EL (cell line): Measurements from ENCODE around the gene PPP1R12C.
"Not testable (repeated sequence)": the region's sequence is repeated elsewhere in the genome, so short reads cannot be mapped to it uniquely, and the experiment has no call there.

Experiments
- DNase-seq: peaks from one replicate; pipeline ENCODE4 v3.0.0-alpha.2; 2016

The PPP1R12C gene

GRCh38 chr19:55109527-55110291 lies 7.7 kb downstream of the PPP1R12C start:
- no peak for DNase-seq

- not testable (repeated sequence) for DNase-seq
Measured at GRCh38 chr19:55107252-55107651, 10.2 kb downstream of the PPP1R12C start.

- no peak for DNase-seq
Measured at GRCh38 chr19:55106591-55106990, 10.8 kb downstream of the PPP1R12C start.

GRCh38 chr19:55105237-55105636 lies 12.2 kb downstream of the PPP1R12C start:
- DNase-seq, result no peak

GRCh38 chr19:55103190-55103589 lies 14.2 kb downstream of the PPP1R12C start:
- DNase-seq, result no peak

GRCh38 chr19:55101261-55101660 lies 16.2 kb downstream of the PPP1R12C start:
- no peak for DNase-seq

GRCh38 chr19:55099557-55100506 lies 17.6 kb downstream of the PPP1R12C start:
- DNase-seq, result no peak

GRCh38 chr19:55098716-55099556 lies 18.5 kb downstream of the PPP1R12C start:
- no peak for DNase-seq

GRCh38 chr19:55097864-55098715 lies 19.3 kb downstream of the PPP1R12C start:
- DNase-seq, result no peak

GRCh38 chr19:55096061-55096701 lies 21.3 kb downstream of the PPP1R12C start:
- no peak for DNase-seq

GRCh38 chr19:55095260-55096060 lies 22.0 kb downstream of the PPP1R12C start:
- no peak for DNase-seq

- DNase-seq, result no peak
Measured at GRCh38 chr19:55094456-55095259, 22.8 kb downstream of the PPP1R12C start.

GRCh38 chr19:55092423-55093318 lies 24.8 kb downstream of the PPP1R12C start:
- DNase-seq, result no peak

- no peak for DNase-seq
Measured at GRCh38 chr19:55091955-55092354, 25.5 kb downstream of the PPP1R12C start.

GRCh38 chr19:55091126-55091910 lies 26.1 kb downstream of the PPP1R12C start:
- no peak for DNase-seq

- no peak for DNase-seq
Measured at GRCh38 chr19:55090564-55090963, 26.9 kb downstream of the PPP1R12C start.

- DNase-seq, result no peak
Measured at GRCh38 chr19:55089342-55089944, 28.0 kb downstream of the PPP1R12C start.
